HG02970 (cell line): Measurements from ENCODE around the gene CATSPER4.

Experiments
- ATAC-seq: cut with Tn5 transposase; IDR thresholded peaks from one replicate; pipeline ENCODE4 v1.9.1; 2021; ENCODE audit warnings: mild to moderate bottlenecking, moderate library complexity, moderate number of reproducible peaks; ENCODE audit not compliant: unreplicated experiment, low FRiP score

CATSPER4 gene

DNA sequence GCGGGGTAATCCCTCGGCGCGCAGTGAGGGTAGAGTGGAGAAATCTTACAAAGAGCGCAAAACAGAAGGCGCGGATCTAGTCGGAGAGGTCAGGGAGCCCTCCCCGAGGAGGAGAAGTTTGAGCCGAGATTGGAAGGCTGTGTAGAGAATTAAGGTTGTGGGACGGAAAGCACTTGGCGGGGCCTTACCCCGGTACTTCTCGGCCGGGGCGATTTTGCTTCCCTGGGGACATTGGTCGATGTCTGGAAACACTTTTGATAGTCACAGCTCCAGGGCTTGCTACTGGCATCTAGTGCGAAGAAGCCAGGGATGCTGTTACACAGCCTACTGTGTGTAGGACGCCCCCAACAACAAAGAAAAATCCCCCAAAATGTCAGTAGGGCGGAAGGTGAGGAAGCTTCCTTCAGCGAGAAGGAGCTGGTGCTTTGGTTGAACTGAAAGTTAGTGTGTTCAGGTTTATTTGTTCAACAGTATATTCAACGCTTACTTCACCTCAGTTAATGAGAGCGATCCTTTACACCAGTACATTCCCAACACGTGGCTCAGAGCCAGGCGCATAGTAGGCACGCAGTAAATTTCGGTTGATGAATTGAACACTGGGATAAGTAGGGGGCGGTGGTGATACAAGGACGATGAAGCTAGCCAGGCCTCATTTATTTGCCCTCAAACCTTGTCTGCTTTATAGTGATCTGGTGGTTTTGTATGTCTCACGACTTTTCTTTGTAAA, 44.4 kb downstream of the CATSPER4 start:
- ATAC-seq: no peak

DNA sequence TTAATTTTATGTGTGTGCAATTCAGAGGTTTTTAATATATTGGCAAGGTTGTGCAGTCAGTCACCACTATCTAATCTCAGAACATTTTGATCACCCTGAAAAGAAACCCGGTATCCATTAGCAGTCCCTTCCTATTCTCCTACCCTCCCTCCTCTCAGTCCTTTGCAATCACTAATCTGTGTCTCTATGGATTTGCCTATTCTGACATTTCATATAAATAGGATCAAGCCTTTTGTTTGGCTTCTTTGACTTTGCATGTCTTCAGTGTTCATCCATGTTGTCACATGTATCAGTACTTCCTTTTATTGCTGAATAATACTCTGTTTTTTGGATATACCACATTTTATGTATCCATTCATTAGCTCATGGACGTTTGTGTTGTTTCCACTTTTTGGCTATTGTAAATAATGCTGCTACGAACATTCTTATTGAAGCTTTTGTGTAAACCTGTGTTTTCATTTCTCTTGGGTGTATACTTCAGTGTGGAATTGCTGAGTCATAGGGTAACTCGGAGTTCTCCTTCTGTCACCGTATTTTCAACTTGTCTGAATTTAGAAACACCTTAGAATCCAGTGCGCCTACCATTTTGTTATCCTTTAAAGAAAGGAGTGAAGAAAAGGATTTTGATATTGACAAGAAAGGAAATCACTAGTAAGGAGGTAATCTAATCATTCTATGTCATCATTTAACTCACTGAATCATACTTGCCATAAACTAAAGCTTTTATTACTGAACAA, 47.0 kb downstream of the CATSPER4 start:
- no peak for ATAC-seq

DNA sequence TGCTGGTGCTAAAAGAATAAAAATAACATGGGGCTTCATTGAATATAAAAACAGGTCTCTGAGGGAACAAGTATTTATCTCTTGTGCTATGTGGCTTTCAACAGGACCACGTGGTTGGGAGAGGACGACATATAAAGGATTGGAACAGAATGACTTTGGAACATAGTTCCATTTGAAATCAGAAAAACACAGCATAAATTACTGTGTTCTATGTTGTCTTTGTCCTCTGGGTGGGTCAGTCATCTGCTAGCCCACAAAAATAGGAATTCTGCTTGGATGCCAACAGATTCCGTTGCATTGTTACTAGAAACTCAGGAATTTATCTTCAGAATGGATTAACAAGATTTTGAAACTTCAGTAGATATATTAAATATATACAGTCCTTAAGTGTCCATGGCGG, 49.5 kb downstream of the CATSPER4 start:
- no peak for ATAC-seq
